Measurements from ENCODE around the gene PC. TPM values are rescaled to one million over a fixed set of nuclear protein-coding genes. Genes with fewer than 3 reads are reported as not detected.

Gene PC
- total RNA-seq, 1 experiment from 2014 or later: 22.5 TPM

DNA sequence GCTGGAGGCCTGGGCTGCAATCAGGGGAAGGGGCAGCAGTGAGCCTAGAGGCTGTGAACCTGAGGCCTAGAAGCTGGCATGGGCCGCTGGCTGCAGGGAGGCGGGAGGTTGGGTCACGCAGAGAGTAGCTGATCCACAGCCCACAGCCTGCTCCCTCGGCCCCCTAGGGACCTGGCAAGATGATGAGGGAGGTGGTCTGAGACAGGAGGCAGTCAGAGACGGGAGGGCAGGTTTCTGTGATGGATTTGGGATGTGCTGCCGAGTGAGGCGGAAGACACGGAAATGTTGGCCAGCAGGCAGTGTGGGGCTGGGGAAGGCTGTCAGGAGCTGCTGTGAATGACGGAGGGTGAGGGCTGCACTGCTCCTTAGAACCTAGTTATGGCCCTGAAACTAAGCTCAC is 78.6 kb downstream of the PC start:
- ChIA-PET CTCF (interaction anchor here (1.7 to 1.9 kb wide), 2 partner anchors 45 to 142 kb away, joined by 4 to 5 read pairs; no protein-coding TSS in a partner anchor), POLR2A (no interaction called here)
- no peaks in the 10 kb centered on the region for H3K27me3 Mint-ChIP-seq (ENCODE audit: insufficient read depth, unreplicated experiment)
- no peak for TF ChIP-seq CTCF (IDR thresholded peaks at IDR 0.05; ENCODE audit: insufficient read depth in 1 of 2, low read depth in 1 of 2, low read length in 1 of 2, severe bottlenecking in 1 of 2, unreplicated experiment in 1 of 2)
- H3K36me3 Mint-ChIP-seq (ENCODE audit: insufficient read depth, unreplicated experiment): no peaks in the 10 kb centered on the region
- Histone ChIP-seq H3K27me3 (replicated peaks; ENCODE audit: control insufficient read depth, insufficient read depth, low read length) (no peaks in the 10 kb centered on the region), H3K4me1 (peaks cover 4% of the 10 kb centered on the region; the same call in 1 of the 2 replicates), H3K36me3 (ENCODE audit: control insufficient read depth, insufficient read depth, low read length) (no peaks in the 10 kb centered on the region), H3K9me3 (no peaks in the 10 kb centered on the region), H3K4me3 (ENCODE audit: low read depth, low read length) (no peak overlapping the region)
- H3K4me1 Mint-ChIP-seq (ENCODE audit: low read depth, unreplicated experiment): peaks cover 1% of the 10 kb centered on the region
- DNase-seq: no peak
- no peak overlapping the region for H3K4me3 Mint-ChIP-seq (ENCODE audit: unreplicated experiment)
- intact Hi-C loops (cut with micrococcal nuclease; ENCODE audit: unreplicated experiment): no loop called here
- no TSS peak for BruUV-seq (replicated peaks)
- H3K9me3 Mint-ChIP-seq (ENCODE audit: unreplicated experiment): no peaks in the 10 kb centered on the region
- no peak overlapping the region for H3K27ac Mint-ChIP-seq (ENCODE audit: unreplicated experiment)

DNA sequence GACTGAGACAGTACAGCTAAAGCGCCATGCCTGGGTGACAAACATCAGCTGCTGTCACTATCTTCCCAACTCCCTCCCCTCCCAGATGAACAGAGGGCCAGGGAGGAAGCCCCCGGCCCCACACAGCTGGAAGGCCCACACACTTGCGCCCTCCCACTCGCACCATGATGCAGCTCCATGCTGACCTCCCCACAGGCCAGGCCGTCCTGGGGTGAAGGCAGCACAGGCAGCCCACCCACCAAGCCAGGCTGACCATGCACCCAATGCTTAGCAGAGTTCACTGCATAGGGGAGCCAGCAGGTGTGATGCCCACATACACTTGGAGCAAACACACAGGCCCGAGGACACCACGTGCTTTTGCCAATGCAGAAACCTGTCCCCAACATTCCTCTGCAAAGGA is 79.2 kb downstream of the PC start:
- POLR2A ChIA-PET: no interaction called here
- Mint-ChIP-seq H3K36me3 (ENCODE audit: insufficient read depth, unreplicated experiment) (no peaks in the 10 kb centered on the region), H3K4me1 (ENCODE audit: low read depth, unreplicated experiment) (peaks cover 7% of the 10 kb centered on the region), H3K9me3 (ENCODE audit: unreplicated experiment) (no peaks in the 10 kb centered on the region), H3K4me3 (ENCODE audit: unreplicated experiment) (no peak overlapping the region), H3K27ac (ENCODE audit: unreplicated experiment) (no peak overlapping the region), H3K27me3 (ENCODE audit: insufficient read depth, unreplicated experiment) (no peaks in the 10 kb centered on the region)
- TF ChIP-seq CTCF (IDR thresholded peaks at IDR 0.05; ENCODE audit: insufficient read depth in 1 of 2, low read depth in 1 of 2, low read length in 1 of 2, severe bottlenecking in 1 of 2, unreplicated experiment in 1 of 2): no peak
- H3K4me3 ChIP-seq (ENCODE audit: low read depth, low read length): no peak overlapping the region
- no peaks in the 10 kb centered on the region for H3K9me3 ChIP-seq
- H3K36me3 ChIP-seq (ENCODE audit: control insufficient read depth, insufficient read depth, low read length): no peaks in the 10 kb centered on the region
- CTCF ChIA-PET: interaction anchor here (0.5 to 1.7 kb wide), 3 partner anchors 97 to 586 kb away, joined by 3 to 5 read pairs (median 3); no protein-coding TSS in a partner anchor
- no TSS peak for BruUV-seq (replicated peaks)
- intact Hi-C loops (cut with micrococcal nuclease; ENCODE audit: unreplicated experiment): no loop called here
- no peak for DNase-seq
- H3K4me1 ChIP-seq: peaks cover 4% of the 10 kb centered on the region; the same call in 1 of the 2 replicates
- H3K27me3 ChIP-seq (replicated peaks; ENCODE audit: control insufficient read depth, insufficient read depth, low read length): no peaks in the 10 kb centered on the region

- TF ChIP-seq CTCF (IDR thresholded peaks at IDR 0.05; ENCODE audit: insufficient read depth in 1 of 2, low read depth in 1 of 2, low read length in 1 of 2, severe bottlenecking in 1 of 2, unreplicated experiment in 1 of 2): no peak
- H3K4me1 Mint-ChIP-seq (ENCODE audit: low read depth, unreplicated experiment): peaks cover 7% of the 10 kb centered on the region
- POLR2A ChIA-PET: no interaction called here
- H3K9me3 ChIP-seq: no peaks in the 10 kb centered on the region
- H3K36me3 ChIP-seq (ENCODE audit: control insufficient read depth, insufficient read depth, low read length): no peaks in the 10 kb centered on the region
- H3K4me3 Mint-ChIP-seq (ENCODE audit: unreplicated experiment): no peak overlapping the region
- no peaks in the 10 kb centered on the region for H3K27me3 Mint-ChIP-seq (ENCODE audit: insufficient read depth, unreplicated experiment)
- CTCF ChIA-PET: interaction anchor here (0.6 to 1.7 kb wide), 3 partner anchors 45 to 143 kb away, joined by 3 to 5 read pairs (median 3); no protein-coding TSS in a partner anchor
- no TSS peak for BruUV-seq (replicated peaks)
- intact Hi-C loops (cut with micrococcal nuclease; ENCODE audit: unreplicated experiment): no loop called here
- no peak for DNase-seq
- no peak overlapping the region for H3K4me3 ChIP-seq (ENCODE audit: low read depth, low read length)
- H3K36me3 Mint-ChIP-seq (ENCODE audit: insufficient read depth, unreplicated experiment): no peaks in the 10 kb centered on the region
- no peaks in the 10 kb centered on the region for H3K27me3 ChIP-seq (replicated peaks; ENCODE audit: control insufficient read depth, insufficient read depth, low read length)
- H3K4me1 ChIP-seq: peaks cover 4% of the 10 kb centered on the region; the same call in 1 of the 2 replicates
- no peak overlapping the region for H3K27ac Mint-ChIP-seq (ENCODE audit: unreplicated experiment)
- H3K9me3 Mint-ChIP-seq (ENCODE audit: unreplicated experiment): no peaks in the 10 kb centered on the region
Measured at GRCh38 chr11:66878474-66878873, 79.7 kb downstream of the PC start.

All from Caco-2 (cell line).